Hepatocyte (in vitro differentiated cells): ENCODE measurements around the gene LCAT. TPM values are rescaled to one million over a fixed set of nuclear protein-coding genes. Genes with fewer than 3 reads are reported as not detected.

Experiments
- DNase-seq: peaks from one replicate; pipeline ENCODE4 v3.0.0-alpha.2; 2016; ENCODE audit warnings: low spot score
- H2AFZ ChIP-seq: fragments of 200-600 bp; sonication (generic); 2 replicates; pipeline ENCODE4 v1.6.0; 2016; ENCODE audit warnings: antibody characterized with exemption, mild to moderate bottlenecking
- H3K27ac ChIP-seq: fragments of 200-600 bp; sonication (generic); 2 replicates; pipeline ENCODE4 v1.5.1; 2016; ENCODE audit warnings: mild to moderate bottlenecking
- H3K27me3 ChIP-seq: fragments of 200-600 bp; sonication (generic); 2 replicates; pipeline ENCODE4 v1.6.1; 2016
- H3K36me3 ChIP-seq: fragments of 200-600 bp; sonication (generic); replicated peaks from 2 replicates; pipeline ENCODE4 v1.5.1; 2016; ENCODE audit warnings: low read depth; ENCODE audit not compliant: insufficient read depth
- H3K4me1 ChIP-seq: fragments of 200-600 bp; sonication (generic); 2 replicates; pipeline ENCODE4 v1.5.1; 2016; ENCODE audit warnings: mild to moderate bottlenecking, moderate library complexity; ENCODE audit not compliant: insufficient read depth
- H3K4me2 ChIP-seq: fragments of 200-600 bp; sonication (generic); 2 replicates; pipeline ENCODE4 v1.6.0; 2016
- H3K4me3 ChIP-seq: fragments of 200-600 bp; sonication (generic); 2 replicates; pipeline ENCODE4 v1.5.1; 2016; ENCODE audit warnings: mild to moderate bottlenecking
- H3K79me2 ChIP-seq: fragments of 200-600 bp; sonication (generic); 2 replicates; pipeline ENCODE4 v1.6.0; 2017; ENCODE audit warnings: mild to moderate bottlenecking
- H3K9me2 ChIP-seq: fragments of 200-600 bp; sonication (generic); replicated peaks from 2 replicates; pipeline ENCODE4 v1.6.0; 2017; ENCODE audit warnings: mild to moderate bottlenecking; ENCODE audit not compliant: insufficient read depth
- H3K9me3 ChIP-seq: fragments of 200-600 bp; sonication (generic); 2 replicates; pipeline ENCODE4 v1.5.1; 2016; ENCODE audit warnings: low read depth, mild to moderate bottlenecking
- H4K20me1 ChIP-seq: fragments of 200-600 bp; sonication (generic); 2 replicates; pipeline ENCODE4 v1.6.0; 2016; ENCODE audit warnings: mild to moderate bottlenecking; ENCODE audit not compliant: insufficient read depth, poor library complexity, severe bottlenecking
- CTCF ChIP-seq: fragments of 200-600 bp; sonication (generic); IDR thresholded peaks from 2 replicates; pipeline ENCODE4 v1.5.1; 2016; ENCODE audit warnings: antibody characterized with exemption, mild to moderate bottlenecking; ENCODE audit not compliant: poor library complexity
- EZH2 ChIP-seq: fragments of 200-600 bp; sonication (generic); IDR thresholded peaks from 2 replicates; pipeline ENCODE4 v1.6.1; 2016; ENCODE audit warnings: antibody characterized with exemption, mild to moderate bottlenecking, borderline replicate concordance
- EZH2phosphoT487 ChIP-seq: fragments of 200-600 bp; sonication (generic); IDR thresholded peaks from one replicate; pipeline ENCODE4 v1.6.1; 2018; ENCODE audit warnings: antibody characterized with exemption, mild to moderate bottlenecking, low read depth, moderate library complexity; ENCODE audit not compliant: unreplicated experiment, severe bottlenecking
- WGBS: methylation state at CpG from one replicate; pipeline ENCODE4 v1.1.6; 2016; ENCODE audit warnings: low lambda C conversion rate; ENCODE audit errors: missing lambda C conversion rate; 5-methylcytosine and 5-hydroxymethylcytosine counted together
- polyA plus RNA-seq: library from polyadenylated mRNA; unstranded; fragments of >200 nt; fragmentation: Nextera tagmentation; extraction: Ambion mirVana; gene quantifications from 2 replicates; pipeline ENCODE4 v1.2.1, GENCODE V29; 2016
- total RNA-seq: library from RNA; depleted of rRNA; stranded (reverse); fragments of >200 nt; gene quantifications from 2 replicates; pipeline ENCODE4 v1.2.3, GENCODE V29; 2014

The LCAT gene
- total and polyA plus RNA-seq, 2 experiments from 2014 or later = 15.6 to 44.6 TPM

DNA sequence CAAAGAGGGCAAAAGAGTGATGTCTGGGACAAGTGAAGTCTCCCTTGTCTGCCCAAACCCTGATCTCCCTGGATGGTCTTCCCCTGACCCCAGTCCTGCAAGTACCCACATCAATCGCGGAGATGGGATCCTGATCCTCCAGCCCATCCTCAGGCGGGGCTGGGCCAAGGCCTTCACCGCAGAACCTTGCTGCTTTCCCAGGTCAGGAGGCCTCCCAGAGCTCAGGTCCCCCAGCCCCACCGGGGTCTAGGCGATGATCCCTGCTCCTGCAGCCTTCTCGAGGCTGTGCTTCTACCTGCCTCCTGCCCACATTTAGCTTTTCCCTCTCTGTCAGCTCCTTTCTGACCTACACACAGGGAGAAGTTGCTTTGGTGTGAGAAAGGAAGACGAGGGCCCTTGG is 18.2 kb upstream of the LCAT start:
- DNase-seq = no peak
- no peak overlapping the region for H3K4me2 ChIP-seq
- no peaks in the 10 kb centered on the region for H3K9me3 ChIP-seq
- H3K27me3 ChIP-seq = no peaks in the 10 kb centered on the region
- H3K9me2 ChIP-seq = no peaks in the 10 kb centered on the region
- H3K27ac ChIP-seq = no peak overlapping the region
- H3K4me3 ChIP-seq = no peak overlapping the region
- no peak overlapping the region for H2AFZ ChIP-seq
- H4K20me1 ChIP-seq = peaks cover 37% of the 10 kb centered on the region
- WGBS = 95% methylated on average over 8 of the region's 8 CpGs
- no peak for TF ChIP-seq EZH2
- no peak for TF ChIP-seq EZH2phosphoT487
- TF ChIP-seq CTCF = no peak
- H3K4me1 ChIP-seq = peaks cover 16% of the 10 kb centered on the region
- no peaks in the 10 kb centered on the region for H3K36me3 ChIP-seq
- peaks cover 50% of the 10 kb centered on the region for H3K79me2 ChIP-seq

- Histone ChIP-seq H3K4me3 (no peak overlapping the region), H2AFZ (no peak overlapping the region), H3K9me3 (no peaks in the 10 kb centered on the region), H3K4me1 (peaks cover 10% of the 10 kb centered on the region), H3K27ac (no peak overlapping the region), H3K79me2 (peaks cover 44% of the 10 kb centered on the region), H3K27me3 (no peaks in the 10 kb centered on the region), H4K20me1 (peaks cover 32% of the 10 kb centered on the region), H3K36me3 (no peaks in the 10 kb centered on the region), H3K4me2 (no peak overlapping the region), H3K9me2 (no peaks in the 10 kb centered on the region)
- no peak for DNase-seq
- TF ChIP-seq EZH2phosphoT487 (no peak), CTCF (no peak), EZH2 (no peak)
- WGBS = 94% methylated on average over 13 of the region's 13 CpGs
Measured at GRCh38 chr16:67961551-67961957, 17.6 kb upstream of the LCAT start.

DNA sequence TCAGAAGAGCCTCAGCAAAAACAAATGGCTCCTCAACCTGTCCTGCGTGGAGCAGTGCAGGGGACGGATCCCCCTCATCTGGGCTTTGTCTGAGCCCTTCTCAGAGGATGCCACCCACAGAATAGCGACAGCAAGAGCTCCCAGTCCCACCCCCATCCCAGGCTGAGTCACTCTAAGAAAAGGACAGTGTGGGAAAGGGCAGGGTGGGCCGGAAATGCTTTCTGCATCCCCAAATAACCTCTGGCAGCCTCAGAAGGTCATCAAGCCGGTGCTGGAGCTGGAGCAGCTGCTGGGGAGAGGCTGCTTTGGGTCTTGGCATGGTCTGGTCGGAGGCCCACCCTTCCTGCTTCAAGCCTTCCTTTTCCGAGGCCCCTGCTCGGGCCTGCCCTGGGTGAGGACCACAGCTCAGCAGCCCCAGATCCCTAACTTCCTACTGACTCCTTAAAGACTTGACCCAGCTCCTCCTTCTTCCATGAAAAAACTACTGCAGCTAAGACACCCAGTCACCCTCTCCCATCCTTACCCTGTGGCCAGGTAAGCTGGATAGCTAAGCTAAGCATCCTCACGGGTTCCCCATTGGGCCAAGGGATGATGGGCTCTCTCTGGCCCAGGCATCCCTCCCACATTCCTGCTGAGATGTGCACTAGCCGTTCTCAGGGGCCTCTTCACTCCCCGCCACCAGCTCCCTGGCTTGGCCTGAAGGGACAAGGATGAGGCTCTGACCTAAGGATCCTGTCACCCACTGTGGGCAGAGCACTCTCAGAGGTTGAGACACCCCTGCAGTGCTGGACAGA is 15.8 kb upstream of the LCAT start:
- no peak overlapping the region for H3K4me2 ChIP-seq
- no peaks in the 10 kb centered on the region for H3K27me3 ChIP-seq
- H3K9me3 ChIP-seq = no peaks in the 10 kb centered on the region
- H4K20me1 ChIP-seq = peaks cover 21% of the 10 kb centered on the region
- 89% methylated on average over 11 of the region's 11 CpGs for WGBS
- H3K27ac ChIP-seq = no peak overlapping the region
- TF ChIP-seq EZH2 = no peak
- no peak for TF ChIP-seq CTCF
- TF ChIP-seq EZH2phosphoT487 = no peak
- peaks cover 27% of the 10 kb centered on the region for H3K79me2 ChIP-seq
- H3K9me2 ChIP-seq = no peaks in the 10 kb centered on the region
- H3K36me3 ChIP-seq = no peaks in the 10 kb centered on the region
- H3K4me1 ChIP-seq = no peaks in the 10 kb centered on the region
- no peak overlapping the region for H3K4me3 ChIP-seq
- H2AFZ ChIP-seq = no peak overlapping the region
- no peak for DNase-seq

DNA sequence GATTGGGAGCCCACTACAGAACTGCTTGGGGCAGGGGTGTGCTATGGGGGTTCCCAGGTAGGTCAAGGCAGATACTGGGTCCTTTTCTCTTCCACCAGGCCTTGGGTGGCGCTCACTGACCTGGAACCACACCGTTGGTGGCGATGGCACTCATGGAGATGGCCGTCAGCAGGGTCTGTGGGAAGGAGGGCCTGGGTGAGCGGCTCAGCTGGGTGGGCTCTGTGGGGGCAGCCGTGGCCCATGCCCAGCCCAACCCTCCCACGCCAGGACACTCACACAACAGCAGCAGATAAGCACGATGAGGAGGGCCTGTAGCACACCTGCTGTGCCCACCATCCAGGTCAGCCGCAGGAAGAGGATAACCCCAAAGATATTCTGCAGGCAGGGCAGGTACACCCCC is 13.7 kb upstream of the LCAT start:
- DNase-seq = no peak
- Histone ChIP-seq H3K4me1 (no peaks in the 10 kb centered on the region), H3K4me3 (no peak overlapping the region), H3K9me2 (no peaks in the 10 kb centered on the region), H4K20me1 (peaks cover 2% of the 10 kb centered on the region), H2AFZ (no peak overlapping the region), H3K79me2 (peaks cover 6% of the 10 kb centered on the region), H3K27me3 (no peaks in the 10 kb centered on the region), H3K4me2 (no peak overlapping the region), H3K27ac (no peak overlapping the region), H3K9me3 (no peaks in the 10 kb centered on the region), H3K36me3 (no peaks in the 10 kb centered on the region)
- WGBS = 95% methylated on average over 9 of the region's 9 CpGs
- TF ChIP-seq EZH2phosphoT487 (no peak), EZH2 (no peak), CTCF (no peak)
